GM21367 (cell line): ENCODE measurements around the gene ESPL1.
"Not testable (repeated sequence)": the region's sequence is repeated elsewhere in the genome, so short reads cannot be mapped to it uniquely, and the experiment has no call there.

Experiments used
- ATAC-seq: cut with Tn5 transposase; IDR thresholded peaks from one replicate; pipeline ENCODE4 v1.9.1; 2021; ENCODE audit not compliant: unreplicated experiment

ESPL1 gene

GRCh38 chr12:53297106-53297505, 29.0 kb downstream of the ESPL1 start:
- ATAC-seq = not testable (repeated sequence)

- ATAC-seq = no peak
Measured at GRCh38 chr12:53298164-53298563, 30.1 kb downstream of the ESPL1 start.

- ATAC-seq = no peak
Measured at GRCh38 chr12:53299101-53299453, 31.0 kb downstream of the ESPL1 start.

- ATAC-seq = peak; percentile 56
Measured at GRCh38 chr12:53299454-53300180, 31.5 kb downstream of the ESPL1 start, which contains the start of gene MYG1. MYG1 (plus strand) TSS chr12:53299695; CDS start chr12:53299738, 43 bp downstream.

GRCh38 chr12:53300187-53300586, 32.1 kb downstream of the ESPL1 start:
- no peak for ATAC-seq

- ATAC-seq = no peak
Measured at GRCh38 chr12:53302903-53303302, 34.8 kb downstream of the ESPL1 start.

GRCh38 chr12:53306826-53307225, 38.7 kb downstream of the ESPL1 start:
- no peak for ATAC-seq

GRCh38 chr12:53308276-53308675, 40.2 kb downstream of the ESPL1 start:
- no peak for ATAC-seq

- ATAC-seq = no peak
Measured at GRCh38 chr12:53313996-53314395, 45.9 kb downstream of the ESPL1 start.

GRCh38 chr12:53320352-53321195, 52.5 kb downstream of the ESPL1 start:
- no peak for ATAC-seq

GRCh38 chr12:53324113-53324778, 56.1 kb downstream of the ESPL1 start:
- peak; percentile 19 for ATAC-seq

- ATAC-seq = peak; percentile 41
Measured at GRCh38 chr12:53324779-53325510, 56.8 kb downstream of the ESPL1 start.

- ATAC-seq = no peak
Measured at GRCh38 chr12:53325511-53326061, 57.5 kb downstream of the ESPL1 start.

GRCh38 chr12:53326460-53327185, 58.5 kb downstream of the ESPL1 start:
- ATAC-seq = no peak

GRCh38 chr12:53327435-53328042, 59.4 kb downstream of the ESPL1 start:
- no peak for ATAC-seq

GRCh38 chr12:53328043-53328435, 59.9 kb downstream of the ESPL1 start:
- no peak for ATAC-seq

- no peak for ATAC-seq
Measured at GRCh38 chr12:53330671-53331070, 62.6 kb downstream of the ESPL1 start.

GRCh38 chr12:53332339-53332738, 64.2 kb downstream of the ESPL1 start:
- not testable (repeated sequence) for ATAC-seq

- ATAC-seq = no peak
Measured at GRCh38 chr12:53332744-53333143, 64.6 kb downstream of the ESPL1 start.

- no peak for ATAC-seq
Measured at GRCh38 chr12:53333289-53333688, 65.2 kb downstream of the ESPL1 start.
